ENCODE data around the gene MRTFA. TPM values are rescaled to one million over a fixed set of nuclear protein-coding genes. Genes with fewer than 3 reads are reported as not detected.

Gene MRTFA
- total and polyA plus RNA-seq, 3 donors from 2014 or later, result 59.5 to 162 (median 158) TPM

DNA sequence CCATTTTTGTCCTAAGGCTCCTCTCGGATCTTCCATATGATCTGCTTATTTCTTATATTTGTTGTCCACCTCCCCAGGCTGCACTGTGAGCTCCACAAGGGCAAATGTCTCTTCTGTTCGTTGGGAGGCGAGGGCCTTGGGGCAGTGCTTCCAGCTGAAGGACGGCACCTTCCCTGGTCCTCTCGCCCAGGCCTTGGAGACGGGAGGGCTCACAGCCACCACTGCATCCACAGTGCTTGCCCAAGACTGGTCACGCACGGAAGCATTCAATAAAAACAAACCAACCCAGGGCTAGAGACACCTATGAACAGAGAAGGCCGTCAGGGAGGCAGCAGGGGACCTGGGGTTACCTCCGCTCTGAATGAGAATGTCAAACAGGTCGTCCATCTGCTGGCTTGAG is 219.9 kb downstream of the MRTFA start:
- H3K4me1 ChIP-seq, result no peaks in the 10 kb centered on the region

DNA sequence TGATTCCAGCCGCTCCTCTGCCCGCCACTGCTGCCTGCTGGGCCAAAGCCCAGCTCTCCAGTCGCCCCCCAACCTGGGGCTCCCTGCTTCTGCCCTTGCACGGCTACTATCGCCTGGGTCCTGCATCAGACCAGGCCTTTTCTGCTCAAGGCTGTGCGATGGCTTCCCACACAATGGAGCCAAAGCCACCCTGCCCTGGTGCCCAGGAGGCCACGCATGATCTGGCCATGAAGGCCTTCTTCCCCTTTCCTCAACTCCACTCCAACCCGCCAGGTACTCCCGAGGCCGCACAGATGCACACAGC is 220.3 kb downstream of the MRTFA start:
- DNase-seq, result no peak
- intact Hi-C loops (cut with DNase I; ENCODE audit: low total_unique reads), result loop anchor here (10.0 kb wide), 1 partner anchor 339 kb away; no protein-coding TSS in a partner anchor
- no peak overlapping the region for H3K4me3 ChIP-seq
- no peaks in the 10 kb centered on the region for H3K4me1 ChIP-seq
- TF ChIP-seq POLR2A (IDR thresholded peaks at IDR 0.05), result no peak
- TF ChIP-seq, protein P1, sequence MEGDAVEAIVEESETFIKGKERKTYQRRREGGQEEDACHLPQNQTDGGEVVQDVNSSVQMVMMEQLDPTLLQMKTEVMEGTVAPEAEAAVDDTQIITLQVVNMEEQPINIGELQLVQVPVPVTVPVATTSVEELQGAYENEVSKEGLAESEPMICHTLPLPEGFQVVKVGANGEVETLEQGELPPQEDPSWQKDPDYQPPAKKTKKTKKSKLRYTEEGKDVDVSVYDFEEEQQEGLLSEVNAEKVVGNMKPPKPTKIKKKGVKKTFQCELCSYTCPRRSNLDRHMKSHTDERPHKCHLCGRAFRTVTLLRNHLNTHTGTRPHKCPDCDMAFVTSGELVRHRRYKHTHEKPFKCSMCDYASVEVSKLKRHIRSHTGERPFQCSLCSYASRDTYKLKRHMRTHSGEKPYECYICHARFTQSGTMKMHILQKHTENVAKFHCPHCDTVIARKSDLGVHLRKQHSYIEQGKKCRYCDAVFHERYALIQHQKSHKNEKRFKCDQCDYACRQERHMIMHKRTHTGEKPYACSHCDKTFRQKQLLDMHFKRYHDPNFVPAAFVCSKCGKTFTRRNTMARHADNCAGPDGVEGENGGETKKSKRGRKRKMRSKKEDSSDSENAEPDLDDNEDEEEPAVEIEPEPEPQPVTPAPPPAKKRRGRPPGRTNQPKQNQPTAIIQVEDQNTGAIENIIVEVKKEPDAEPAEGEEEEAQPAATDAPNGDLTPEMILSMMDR (IDR thresholded peaks at IDR 0.05), result no peak
- H3K27ac ChIP-seq, result no peak overlapping the region
- H3K27me3 ChIP-seq, result no peaks in the 10 kb centered on the region
- H3K36me3 ChIP-seq (ENCODE audit: low read depth, missing control alignments), result no peaks in the 10 kb centered on the region
- 93 to 96% methylated on average over 8 to 10 of the region's 10 CpGs for WGBS, 2 donors
- no peaks in the 10 kb centered on the region for H3K9me3 ChIP-seq

More for the DNA sequence above, 219.9 kb downstream of the MRTFA start:
- Histone ChIP-seq H3K36me3 (ENCODE audit: low read depth, missing control alignments) (no peaks in the 10 kb centered on the region), H3K27me3 (no peaks in the 10 kb centered on the region), H3K27ac (no peak overlapping the region), H3K9me3 (no peaks in the 10 kb centered on the region), H3K4me3 (no peak overlapping the region)
- no peak for TF ChIP-seq POLR2A (IDR thresholded peaks at IDR 0.05)
- TF ChIP-seq, protein P1 (IDR thresholded peaks at IDR 0.05), result no peak
- DNase-seq, result no peak
- intact Hi-C loops (cut with DNase I; ENCODE audit: low total_unique reads), result loop anchor here (10.0 kb wide), 1 partner anchor 338 kb away; no protein-coding TSS in a partner anchor
- 90 to 94% methylated on average over 9 to 11 of the region's 11 CpGs for WGBS, 2 donors

DNA sequence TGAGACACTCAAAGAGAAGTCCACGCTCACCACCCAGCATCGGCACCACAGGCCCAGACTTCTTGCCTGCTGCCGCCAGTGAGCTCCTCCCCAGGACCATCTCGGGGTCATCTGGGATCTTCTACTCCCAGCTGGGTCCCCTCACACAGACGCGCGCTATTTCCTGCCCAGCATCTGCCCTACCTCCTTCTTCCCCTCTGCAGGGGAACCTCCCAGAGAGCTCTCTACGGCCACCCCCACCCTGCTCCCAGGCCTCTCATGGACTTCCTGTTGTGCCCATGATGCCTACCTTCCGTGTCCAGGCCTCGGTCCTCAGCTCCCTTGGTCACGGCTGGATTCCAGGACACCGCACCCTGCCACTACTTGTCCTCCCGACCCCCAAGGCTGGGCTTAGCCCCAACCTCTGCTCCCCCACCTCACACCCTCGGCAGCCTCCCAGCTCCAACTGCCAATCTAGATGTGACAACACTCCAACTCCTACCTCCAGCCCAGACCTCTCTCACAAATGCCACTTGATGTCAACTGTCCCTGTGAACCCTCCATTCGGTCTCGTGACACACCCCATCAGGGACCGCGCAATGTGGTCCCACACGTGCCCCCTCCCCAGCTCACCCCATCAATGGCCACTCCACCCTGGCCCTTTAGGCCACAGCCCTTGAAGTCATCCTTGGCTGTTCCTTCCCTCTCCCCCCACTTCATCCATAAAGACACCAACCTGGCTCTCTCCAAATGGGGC is 220.8 kb downstream of the MRTFA start:
- 78 to 79% methylated on average over 19 of the region's 19 CpGs for WGBS, 2 donors
- no peak overlapping the region for H3K27ac ChIP-seq
- TF ChIP-seq, protein P1 (IDR thresholded peaks at IDR 0.05), result no peak
- TF ChIP-seq POLR2A (IDR thresholded peaks at IDR 0.05), result no peak

DNA sequence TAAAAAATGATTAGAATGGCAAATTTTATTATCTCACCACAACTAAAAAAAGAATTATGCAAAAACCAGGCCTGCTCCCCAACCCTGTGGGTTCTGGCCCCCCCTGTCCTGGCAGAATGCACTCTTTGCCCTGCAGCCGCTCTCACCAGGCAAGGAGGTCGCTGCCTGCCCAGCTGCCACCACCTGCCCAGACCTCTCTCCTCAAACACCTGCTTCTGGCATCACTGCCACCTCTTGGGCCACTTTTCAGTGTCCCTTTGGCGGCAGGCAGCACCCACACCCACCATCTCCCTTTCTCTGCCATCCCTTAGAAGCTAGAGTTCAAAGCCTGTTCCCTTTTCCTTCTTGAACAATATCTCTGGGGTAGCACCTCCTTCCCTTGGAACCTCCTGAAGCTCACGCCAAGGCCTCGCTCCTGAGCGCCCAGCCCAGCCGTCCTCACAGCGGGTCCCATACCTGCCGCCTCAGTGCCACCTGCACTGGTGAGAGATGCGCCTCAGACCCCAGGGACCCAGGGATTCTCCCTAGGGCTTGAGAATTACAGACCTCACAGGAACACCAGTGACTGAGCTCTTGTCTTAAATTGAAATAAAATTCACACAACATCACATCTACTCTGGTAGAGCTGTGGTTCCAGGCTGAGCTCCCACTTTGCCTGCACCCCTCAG is 221.5 kb downstream of the MRTFA start:
- no peaks in the 10 kb centered on the region for H3K9me3 ChIP-seq

More for the DNA sequence above, 220.8 kb downstream of the MRTFA start:
- no peaks in the 10 kb centered on the region for H3K9me3 ChIP-seq
- H3K4me1 ChIP-seq, result no peaks in the 10 kb centered on the region
- H3K4me3 ChIP-seq, result no peak overlapping the region
- no peaks in the 10 kb centered on the region for H3K27me3 ChIP-seq
- DNase-seq, result no peak
- no peaks in the 10 kb centered on the region for H3K36me3 ChIP-seq (ENCODE audit: low read depth, missing control alignments)
- intact Hi-C loops (cut with DNase I; ENCODE audit: low total_unique reads), result loop anchor here (10.0 kb wide), 1 partner anchor 339 kb away; no protein-coding TSS in a partner anchor

More for the DNA sequence above, 221.5 kb downstream of the MRTFA start:
- Histone ChIP-seq H3K4me1 (no peaks in the 10 kb centered on the region), H3K4me3 (no peak overlapping the region), H3K36me3 (ENCODE audit: low read depth, missing control alignments) (no peaks in the 10 kb centered on the region), H3K27me3 (no peaks in the 10 kb centered on the region), H3K27ac (no peak overlapping the region)
- 89% methylated on average over 10 of the region's 10 CpGs for WGBS, 2 donors
- no peak for DNase-seq
- intact Hi-C loops (cut with DNase I; ENCODE audit: low total_unique reads), result loop anchor here (10.0 kb wide), 1 partner anchor 340 kb away; no protein-coding TSS in a partner anchor
- TF ChIP-seq, protein P1 (IDR thresholded peaks at IDR 0.05), result no peak
- TF ChIP-seq POLR2A (IDR thresholded peaks at IDR 0.05), result no peak
